M059J (cell line): ENCODE measurements around the gene SEC31A. TPM values are rescaled to one million over a fixed set of nuclear protein-coding genes. Genes with fewer than 3 reads are reported as not detected.
"Not testable (repeated sequence)": the region's sequence is repeated elsewhere in the genome, so short reads cannot be mapped to it uniquely, and the experiment has no call there.

Source experiments
- DNase-seq: peaks from one replicate; pipeline ENCODE4 v3.0.0-alpha.2; 2012; ENCODE audit warnings: low read depth
- total RNA-seq: library from RNA; depleted of rRNA; stranded (reverse); fragments of >200 nt; shearing (Covaris generic); gene quantifications from 2 replicates; pipeline ENCODE4 v1.2.3, GENCODE V29; 2014

Gene SEC31A
- total RNA-seq, 1 experiment from 2014 or later, result 205 TPM

DNA sequence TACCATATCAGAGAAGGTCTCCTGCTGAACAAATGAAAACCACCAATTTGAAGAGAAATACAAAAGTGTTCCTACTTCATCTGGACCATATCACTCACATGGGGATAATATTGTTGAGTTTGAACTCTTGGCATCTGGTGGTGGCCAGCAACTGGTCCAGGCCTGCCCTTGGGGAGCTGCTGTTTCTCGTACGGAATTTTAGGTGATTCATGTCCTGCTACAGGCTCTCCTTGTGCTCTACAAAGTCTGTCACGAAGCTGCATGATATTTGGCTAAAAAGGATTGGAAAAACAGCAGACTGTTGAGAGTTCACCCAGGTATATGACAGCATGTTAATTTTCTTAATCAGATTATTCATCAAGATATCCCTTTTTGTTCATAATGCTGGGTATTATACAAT, 42.2 kb downstream of the SEC31A start:
- no peak for DNase-seq

DNA sequence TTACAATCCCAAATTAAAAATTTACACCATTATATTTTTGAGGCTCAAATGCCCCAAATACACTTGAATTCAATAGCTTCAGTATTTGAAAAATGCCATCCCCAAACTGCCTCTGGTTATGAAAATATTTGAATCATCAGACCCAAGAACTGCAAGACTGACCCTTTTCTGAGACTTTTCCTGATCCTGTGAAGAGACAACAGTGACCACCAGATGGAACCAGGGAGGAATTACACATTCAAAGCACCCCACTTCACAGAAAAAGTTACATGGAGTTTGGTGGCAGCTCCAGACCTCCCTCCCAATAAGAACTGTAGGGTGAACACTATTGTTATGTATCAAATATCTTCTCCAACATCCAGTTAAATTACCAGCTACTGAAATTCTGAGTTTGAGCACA, 48.4 kb downstream of the SEC31A start:
- peak; percentile 15 for DNase-seq

- DNase-seq, result peak; percentile 43
Measured at GRCh38 chr4:82839624-82840023, 51.3 kb downstream of the SEC31A start.

GRCh38 chr4:82833696-82834313, 57.1 kb downstream of the SEC31A start:
- peak; percentile 79 for DNase-seq

DNA sequence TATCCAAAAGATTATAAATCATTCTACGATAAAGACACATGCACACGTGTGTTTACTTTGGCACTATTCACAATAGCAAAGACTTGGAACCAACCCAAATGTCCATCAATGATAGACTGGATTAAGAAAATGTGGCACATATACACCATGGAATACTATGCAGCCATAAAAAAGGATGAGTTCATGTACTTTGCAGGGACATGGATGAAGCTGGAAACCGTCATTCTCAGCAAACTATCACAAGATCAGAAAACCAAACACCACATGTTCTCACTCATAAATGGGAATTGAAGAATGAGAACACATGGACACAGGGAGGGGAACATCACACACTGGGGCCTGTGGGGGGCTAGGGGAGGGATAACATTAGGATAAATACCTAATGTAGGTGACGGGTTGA, 57.9 kb downstream of the SEC31A start:
- not testable (repeated sequence) for DNase-seq

DNA sequence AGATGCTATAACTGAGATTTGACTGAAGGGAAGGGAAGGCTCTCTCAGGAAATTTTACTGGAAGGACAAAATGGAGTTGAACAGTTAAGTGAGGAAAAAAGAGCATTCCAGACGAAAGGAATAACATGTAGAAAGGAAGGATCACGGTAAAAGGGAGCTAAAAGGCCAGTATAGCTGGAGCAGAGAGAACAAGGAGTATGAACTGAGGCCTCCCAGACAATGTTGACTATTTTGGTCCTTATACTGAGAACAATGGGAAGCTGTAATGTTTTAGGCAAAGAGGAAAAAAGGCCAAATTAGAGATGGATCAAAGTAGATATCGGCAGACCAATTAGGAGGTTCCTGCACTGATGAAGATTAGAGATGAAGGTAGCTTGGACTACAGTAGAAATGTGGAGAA, 65.5 kb downstream of the SEC31A start:
- no peak for DNase-seq

DNA sequence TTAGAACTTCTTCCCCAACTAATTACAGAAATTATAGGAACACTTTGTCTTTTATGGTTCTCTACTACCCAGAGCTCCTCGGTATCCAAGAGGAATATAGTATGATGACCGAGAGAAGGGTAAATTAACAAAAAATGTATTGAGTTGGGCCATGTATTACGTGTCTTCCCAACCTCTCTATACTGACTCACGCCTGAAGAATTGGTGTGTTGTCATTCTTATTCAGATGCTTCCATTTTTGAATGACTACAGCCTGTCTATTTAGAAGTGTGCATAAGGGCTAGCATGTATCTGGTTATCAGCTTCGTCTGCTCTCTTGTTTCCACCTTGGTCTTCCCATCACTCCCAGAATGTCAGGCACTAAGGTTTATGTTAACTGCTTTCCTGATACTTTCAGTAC, 67.9 kb downstream of the SEC31A start:
- DNase-seq, result no peak

GRCh38 chr4:82820689-82821088, 70.3 kb downstream of the SEC31A start:
- DNase-seq, result no peak

- no peak for DNase-seq
Measured at GRCh38 chr4:82818664-82819662, 72.0 kb downstream of the SEC31A start.

GRCh38 chr4:82816874-82817273, 74.1 kb downstream of the SEC31A start:
- not testable (repeated sequence) for DNase-seq

- no peak for DNase-seq
Measured at GRCh38 chr4:82814034-82814433, 76.9 kb downstream of the SEC31A start.

- DNase-seq, result peak; percentile 39
Measured at GRCh38 chr4:82811838-82812341, 79.1 kb downstream of the SEC31A start.

- no peak for DNase-seq
Measured at GRCh38 chr4:82811392-82811791, 79.6 kb downstream of the SEC31A start.

- no peak for DNase-seq
Measured at GRCh38 chr4:82810176-82810575, 80.8 kb downstream of the SEC31A start.

- no peak for DNase-seq
Measured at GRCh38 chr4:82809619-82810018, 81.3 kb downstream of the SEC31A start.

DNA sequence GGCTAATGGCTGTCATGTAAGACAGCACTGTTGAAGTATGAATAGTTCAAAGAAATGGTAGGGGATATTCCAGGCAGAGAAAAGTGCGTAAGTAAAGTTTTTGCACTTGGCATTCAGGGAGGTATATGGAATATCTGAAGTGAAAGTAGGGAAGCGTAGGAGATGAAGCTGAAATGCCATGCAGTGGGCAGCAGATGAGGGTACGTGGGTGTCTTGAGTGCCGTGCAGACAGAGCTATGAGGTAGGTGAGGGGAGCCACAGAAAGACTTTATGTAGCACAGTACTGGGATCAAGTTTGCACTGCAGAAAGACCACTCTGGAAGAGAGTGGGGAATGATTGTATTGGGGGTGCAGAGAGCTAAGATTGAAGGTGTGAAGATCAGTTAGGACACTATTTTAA, 87.2 kb downstream of the SEC31A start:
- DNase-seq, result no peak

- DNase-seq, result no peak
Measured at GRCh38 chr4:82802911-82803310, 88.0 kb downstream of the SEC31A start.

DNA sequence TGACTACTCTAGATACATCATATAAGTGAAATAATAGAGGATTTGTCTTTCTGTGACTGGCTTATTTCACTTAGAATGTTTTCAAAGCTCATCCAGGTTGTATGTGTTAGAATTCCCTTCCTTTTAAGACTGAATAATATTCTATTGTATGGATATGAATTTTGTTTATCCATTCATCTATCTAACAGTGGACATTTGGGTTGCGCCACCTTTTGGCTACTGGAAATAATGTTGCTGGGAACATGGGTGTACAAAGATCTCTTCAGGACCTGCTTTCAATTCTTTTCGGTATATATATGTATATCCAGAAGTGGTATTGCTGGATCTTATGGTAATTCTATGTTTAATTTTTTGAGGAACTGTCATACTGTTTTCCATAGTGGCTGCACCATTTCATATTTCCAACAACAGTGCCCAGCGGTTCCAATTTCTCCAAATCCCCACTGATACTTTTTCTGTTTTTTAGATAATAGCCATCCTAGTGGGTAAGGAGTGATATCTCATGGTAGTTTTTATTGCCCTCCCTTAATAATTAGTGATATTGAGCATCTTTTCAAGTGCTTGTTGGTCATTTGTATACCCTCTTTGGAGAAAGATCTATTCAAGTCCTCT, 88.9 kb downstream of the SEC31A start:
- DNase-seq, result peak; percentile 51

DNA sequence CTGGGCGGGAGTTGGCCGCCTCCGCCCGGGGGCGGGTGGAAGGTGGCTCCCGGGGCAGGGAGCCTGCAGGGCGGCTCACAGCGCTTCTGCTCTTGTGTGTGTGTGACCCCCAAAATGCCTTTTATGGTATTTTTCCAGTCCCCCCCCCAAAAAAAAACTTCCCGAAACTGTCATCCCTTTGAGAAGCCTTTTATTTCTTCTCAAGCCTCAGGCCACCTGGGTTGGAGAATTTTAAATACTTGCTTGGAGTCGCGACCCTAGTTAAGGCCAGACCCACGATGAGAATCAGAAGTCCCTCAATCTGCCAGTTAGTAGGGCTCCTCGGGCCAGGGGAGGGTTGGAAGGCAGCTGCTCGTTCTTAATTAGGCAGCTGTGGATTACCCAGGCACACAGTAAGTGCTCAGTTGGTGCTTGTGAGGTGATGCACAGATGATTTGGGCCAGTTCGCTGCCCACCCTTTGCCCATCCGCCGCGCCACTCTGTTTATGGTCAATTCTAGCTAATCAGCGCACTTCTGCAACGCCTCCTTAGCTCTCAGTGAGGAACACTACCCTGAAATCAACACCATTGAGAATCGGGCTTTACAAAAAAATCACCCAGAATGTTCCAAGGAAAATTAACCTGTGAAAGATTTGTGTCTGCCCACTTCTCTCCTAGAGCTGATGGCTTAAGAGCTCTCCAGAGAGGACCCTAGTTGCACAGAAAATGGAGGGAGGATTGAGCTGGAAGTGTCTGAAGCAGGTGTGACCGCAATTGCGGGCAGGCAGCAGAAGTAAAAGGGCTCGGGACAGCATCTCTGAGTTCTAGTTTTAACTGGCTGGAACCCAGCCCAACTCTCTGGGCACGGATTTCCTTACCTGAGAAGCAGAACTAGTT, 91.7 kb downstream of the SEC31A start:
- DNase-seq, result no peak

DNA sequence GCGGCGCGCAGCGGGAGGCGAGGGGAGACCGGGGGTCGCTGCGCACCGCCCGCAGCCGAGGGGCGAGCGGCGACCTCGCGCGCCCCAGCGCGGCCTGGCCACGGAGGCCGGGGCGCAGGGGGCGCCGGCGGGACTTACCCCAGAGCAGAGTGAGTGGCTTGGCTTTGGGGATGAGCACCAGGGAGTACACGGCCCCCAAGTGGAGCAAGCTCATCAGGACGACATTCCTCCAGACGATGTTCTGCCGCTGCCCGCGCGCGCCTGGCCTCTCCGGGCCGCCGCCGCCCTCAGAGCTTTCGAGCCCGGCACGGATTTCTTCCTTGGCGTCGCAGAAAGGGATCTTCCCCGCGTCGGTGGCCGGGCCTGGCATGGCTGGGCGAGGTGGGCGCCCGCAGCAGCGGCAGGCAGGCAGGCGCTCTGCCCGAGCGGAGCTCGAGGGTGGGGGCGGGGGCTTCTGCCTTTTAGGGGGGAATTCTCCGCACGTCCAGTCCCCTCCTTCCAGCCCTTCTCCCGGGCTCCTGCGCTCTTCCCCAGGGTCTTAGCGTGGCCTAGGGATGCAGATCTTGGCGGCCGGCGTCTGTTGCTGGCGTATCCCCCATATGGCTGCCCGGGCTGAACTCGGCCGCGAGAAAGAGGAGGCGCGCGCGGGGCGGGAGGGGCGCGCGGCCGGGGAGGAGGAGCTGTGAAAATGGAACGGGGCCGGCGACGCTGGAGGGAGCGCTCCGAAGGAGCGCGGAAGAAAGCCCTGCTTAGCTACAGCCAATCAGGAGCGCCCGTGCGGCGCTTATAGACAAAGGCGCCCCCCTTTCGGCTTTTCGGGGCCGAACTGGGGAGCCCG, 92.6 kb downstream of the SEC31A start, which contains the start of gene SCD5:
TSS of gene SCD5 (minus strand) at position 629 of the 838 bp plus-strand sequence. CDS start at position 370, 259 bp downstream.
- DNase-seq, result peak; percentile 75
